Subcutaneous abdominal adipose tissue (tissue), 5 donors: ENCODE data around the gene ERCC6.

Source experiments
- H3K27ac ChIP-seq: one replicate; pipeline ENCODE4 v1.7.0; 2013; ENCODE audit warnings: low read depth, mild to moderate bottlenecking, inconsistent platforms, low read length, moderate library complexity
- H3K27me3 ChIP-seq, 5 donors: one replicate each; pipeline ENCODE4 v1.7.0; 2013; ENCODE audit warnings: low read length in 5 of 5, inconsistent platforms in 1 of 5; ENCODE audit not compliant: control insufficient read depth in 5 of 5, insufficient read depth in 4 of 5
- H3K36me3 ChIP-seq, 5 donors: one replicate each; pipeline ENCODE4 v1.7.0; 2013; ENCODE audit warnings: low read length in 5 of 5; ENCODE audit not compliant: control insufficient read depth in 5 of 5, insufficient read depth in 5 of 5
- H3K4me1 ChIP-seq, 5 donors: one replicate each; pipeline ENCODE4 v1.7.0; 2013; ENCODE audit warnings: low read length in 5 of 5, mild to moderate bottlenecking in 3 of 5, moderate library complexity in 1 of 5; ENCODE audit not compliant: control insufficient read depth in 5 of 5, insufficient read depth in 5 of 5
- H3K4me3 ChIP-seq, 5 donors: one replicate each; pipeline ENCODE4 v1.7.0; 2013; ENCODE audit warnings: low read length in 5 of 5, low read depth in 1 of 5
- H3K9ac ChIP-seq, 5 donors: one replicate each; pipeline ENCODE4 v1.7.0; 2013; ENCODE audit warnings: low read length in 5 of 5, mild to moderate bottlenecking in 4 of 5, moderate library complexity in 3 of 5
- H3K9me3 ChIP-seq, 5 donors: one replicate each; pipeline ENCODE4 v1.7.0; 2013; ENCODE audit warnings: low read length in 5 of 5; ENCODE audit not compliant: control insufficient read depth in 5 of 5
- donor health status: healthy.
- donor health status: healthy.
- donor health status: healthy.
- donor health status: healthy.
- donor health status: healthy.

Gene ERCC6

DNA sequence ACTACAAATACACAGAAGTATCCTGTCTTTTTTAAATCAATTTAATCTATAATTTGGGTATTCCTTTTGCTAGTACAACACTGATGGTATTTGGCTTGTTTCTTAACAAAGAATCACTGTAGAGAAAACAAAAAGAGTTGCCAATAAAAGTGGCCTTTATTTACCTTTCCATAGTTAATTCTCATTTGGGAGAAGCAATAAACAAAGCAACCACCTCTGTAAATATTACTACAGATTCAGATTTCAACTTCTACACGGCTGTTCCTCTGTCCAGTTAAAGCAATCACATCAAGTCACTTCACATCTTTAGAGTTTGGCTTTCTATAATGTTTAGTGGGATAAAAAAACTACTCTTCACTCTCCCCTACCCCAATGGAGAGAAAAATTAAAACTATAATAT lies 34.4 kb downstream of the ERCC6 start:
- Histone ChIP-seq H3K9ac (no peak overlapping the region), H3K4me3 (no peak overlapping the region), H3K27me3 (no peaks in the 10 kb centered on the region), H3K9me3 (no peaks in the 10 kb centered on the region), H3K27ac (no peak overlapping the region), H3K36me3 (peaks cover 7 to 24% (median 10%) of the 10 kb centered on the region in 5 donors), H3K4me1 (peaks cover 0 to 6% (median 4%) of the 10 kb centered on the region in 5 donors)

DNA sequence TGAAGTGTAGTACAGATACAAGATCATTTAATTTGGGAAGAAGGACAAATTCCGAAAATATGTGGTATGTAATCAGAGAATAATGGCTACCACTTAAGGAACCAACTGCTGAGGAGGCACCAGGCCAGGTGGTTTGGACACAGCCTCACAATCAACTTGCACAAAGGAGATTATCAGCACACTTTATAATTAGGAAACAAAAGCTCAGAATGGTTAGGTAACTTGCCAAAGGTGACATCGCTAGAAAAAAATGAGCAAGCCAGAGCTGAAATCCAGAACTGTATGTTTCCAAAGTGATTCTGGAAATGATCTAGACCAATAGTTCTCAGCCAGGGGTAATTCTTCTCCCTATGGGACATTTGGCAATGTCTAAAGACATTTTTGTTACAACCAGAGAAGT lies 36.6 kb downstream of the ERCC6 start:
- H3K9me3 ChIP-seq, result no peaks in the 10 kb centered on the region
- peaks cover 7 to 24% (median 12%) of the 10 kb centered on the region in 5 donors for H3K36me3 ChIP-seq
- no peaks in the 10 kb centered on the region for H3K27me3 ChIP-seq
- peaks cover 0 to 6% (median 4%) of the 10 kb centered on the region in 5 donors for H3K4me1 ChIP-seq
- no peak overlapping the region for H3K9ac ChIP-seq
- H3K27ac ChIP-seq, result no peak overlapping the region
- no peak overlapping the region for H3K4me3 ChIP-seq

DNA sequence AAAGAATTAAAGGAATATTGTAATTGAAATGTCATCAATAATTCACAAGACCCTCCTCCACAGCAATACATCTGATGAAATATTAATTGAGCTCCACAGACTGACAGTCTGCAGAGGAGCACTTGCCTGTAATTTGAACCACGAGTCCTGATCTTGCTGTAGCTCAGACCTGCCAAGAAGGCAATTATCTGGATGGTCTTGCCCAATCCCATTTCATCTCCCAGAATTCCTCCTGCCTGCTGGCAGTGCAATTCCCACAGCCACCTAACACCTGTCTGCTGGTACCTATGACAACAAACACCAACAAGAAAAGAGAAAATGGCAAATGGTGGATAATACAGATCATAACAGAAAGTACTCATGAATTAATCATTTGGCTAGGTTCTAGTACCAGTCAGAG lies 38.5 kb downstream of the ERCC6 start:
- Histone ChIP-seq H3K4me3 (no peak overlapping the region), H3K27ac (no peak overlapping the region), H3K27me3 (no peaks in the 10 kb centered on the region), H3K36me3 (peaks cover 8 to 17% (median 12%) of the 10 kb centered on the region in 5 donors), H3K9me3 (no peaks in the 10 kb centered on the region), H3K9ac (no peak overlapping the region), H3K4me1 (peaks cover 0 to 6% (median 4%) of the 10 kb centered on the region in 5 donors)

DNA sequence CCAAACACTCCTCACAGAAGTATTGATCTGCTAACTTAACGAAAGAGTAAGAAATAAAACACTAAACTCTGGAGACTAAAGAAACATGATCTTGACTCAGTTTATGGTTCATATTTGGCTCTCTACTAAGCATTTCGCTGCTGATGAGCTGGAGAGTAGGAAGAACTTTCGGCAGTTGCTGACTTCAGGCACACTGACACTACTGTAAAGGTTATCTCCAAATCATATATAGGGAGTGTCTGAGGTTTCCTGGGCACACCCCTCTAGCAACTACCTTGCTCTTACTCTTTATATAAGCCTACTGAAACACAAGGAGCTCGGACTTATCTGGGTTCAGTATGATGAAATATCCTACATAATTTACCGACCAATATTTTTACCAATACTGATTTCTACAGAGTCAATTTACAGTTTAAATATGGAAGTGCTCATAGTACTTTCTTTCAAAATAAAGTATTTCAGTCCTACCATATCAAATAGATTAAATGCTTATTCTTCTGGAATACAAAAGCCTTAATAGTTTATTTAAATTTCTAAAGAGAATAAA lies 39.5 kb downstream of the ERCC6 start:
- H3K27ac ChIP-seq, result no peak overlapping the region
- no peak overlapping the region for H3K9ac ChIP-seq
- peaks cover 0 to 6% (median 4%) of the 10 kb centered on the region in 5 donors for H3K4me1 ChIP-seq

DNA sequence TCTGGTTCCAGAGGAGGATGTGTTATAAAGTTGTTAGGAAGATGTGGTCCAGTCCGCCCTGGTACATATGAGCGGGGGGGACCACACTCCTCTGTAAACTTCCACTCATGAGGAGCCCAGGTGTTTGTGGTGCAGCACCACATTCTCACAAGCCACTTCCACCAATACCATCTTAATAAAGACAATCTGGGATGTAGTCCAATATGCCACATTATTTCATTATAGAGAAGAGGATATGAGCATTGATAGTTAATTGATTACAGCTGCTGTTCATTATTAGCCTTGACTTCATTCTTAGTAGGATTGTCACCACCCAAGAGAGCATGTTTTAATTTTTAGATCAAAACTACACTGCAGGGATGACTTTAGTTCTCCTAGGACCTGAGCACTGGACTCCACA lies 40.5 kb downstream of the ERCC6 start:
- H3K4me1 ChIP-seq, result peaks cover 0 to 6% (median 4%) of the 10 kb centered on the region in 5 donors
- H3K9ac ChIP-seq, result no peak overlapping the region
- H3K9me3 ChIP-seq, result no peaks in the 10 kb centered on the region
- peaks cover 5 to 17% (median 12%) of the 10 kb centered on the region in 5 donors for H3K36me3 ChIP-seq
- no peak overlapping the region for H3K27ac ChIP-seq
- no peak overlapping the region for H3K4me3 ChIP-seq
- no peaks in the 10 kb centered on the region for H3K27me3 ChIP-seq

More for the DNA sequence above, 39.5 kb downstream of the ERCC6 start:
- no peaks in the 10 kb centered on the region for H3K27me3 ChIP-seq
- H3K4me3 ChIP-seq, result no peak overlapping the region
- H3K36me3 ChIP-seq, result peaks cover 6 to 13% (median 7%) of the 10 kb centered on the region in 5 donors
- H3K9me3 ChIP-seq, result no peaks in the 10 kb centered on the region

DNA sequence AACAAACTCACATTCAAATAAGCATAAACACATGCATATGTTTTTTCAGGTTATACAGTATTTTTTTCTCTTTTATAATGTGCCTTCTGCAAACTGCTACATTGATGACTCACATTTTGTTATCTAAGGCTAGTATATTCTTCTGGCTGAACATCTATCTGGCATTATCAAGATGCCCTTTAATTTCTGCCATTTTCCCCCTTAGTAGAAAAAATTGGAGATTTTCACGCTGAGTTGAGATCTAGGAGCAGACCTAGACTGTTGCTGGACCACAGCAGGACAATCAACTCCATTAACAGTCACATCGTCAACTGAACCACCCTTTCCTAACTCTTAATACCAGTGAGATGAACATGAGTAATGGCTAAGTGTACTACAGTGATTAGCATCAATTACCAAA lies 41.6 kb downstream of the ERCC6 start:
- Histone ChIP-seq H3K9me3 (no peaks in the 10 kb centered on the region), H3K27ac (no peak overlapping the region), H3K27me3 (no peaks in the 10 kb centered on the region), H3K4me3 (no peak overlapping the region), H3K36me3 (peaks cover 5 to 17% (median 11%) of the 10 kb centered on the region in 5 donors), H3K9ac (no peak overlapping the region), H3K4me1 (peaks cover 0 to 2% (median under 1%) of the 10 kb centered on the region in 5 donors)

DNA sequence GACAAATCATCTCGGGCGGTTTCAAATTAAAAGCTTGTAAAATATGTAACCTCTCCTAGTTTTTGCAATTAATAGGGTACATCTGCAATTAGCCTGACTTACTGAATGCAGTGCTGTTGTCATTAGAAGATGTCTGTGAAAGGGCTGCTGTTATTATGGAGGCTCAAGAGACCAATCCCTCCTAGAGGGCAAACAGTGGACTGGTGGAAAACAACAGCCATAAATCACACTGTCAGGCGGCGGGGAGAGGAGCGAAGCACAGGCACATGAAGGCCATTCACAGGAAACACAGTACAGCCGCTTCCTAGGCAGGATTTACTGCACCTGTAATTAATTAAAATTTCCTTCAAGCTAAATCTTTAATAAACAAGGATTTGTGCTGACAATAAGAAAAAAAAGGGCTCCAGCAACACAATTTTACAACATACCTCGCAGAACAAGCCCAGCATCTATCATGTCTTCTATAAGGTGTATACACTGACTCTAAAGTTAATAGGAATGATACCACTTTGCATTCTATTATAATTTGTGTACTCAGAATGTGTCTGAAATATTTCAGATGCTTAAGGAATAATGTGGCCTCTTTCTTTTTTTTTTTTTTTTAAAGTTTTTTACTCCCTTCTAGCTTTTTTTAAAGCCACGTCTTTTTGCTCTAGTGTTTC lies 50.7 kb downstream of the ERCC6 start:
- Histone ChIP-seq H3K4me1 (no peaks in the 10 kb centered on the region), H3K27ac (no peak overlapping the region), H3K9me3 (no peaks in the 10 kb centered on the region), H3K27me3 (no peaks in the 10 kb centered on the region), H3K36me3 (peaks cover 3 to 14% (median 5%) of the 10 kb centered on the region in 5 donors), H3K4me3 (no peak overlapping the region), H3K9ac (no peak overlapping the region)

DNA sequence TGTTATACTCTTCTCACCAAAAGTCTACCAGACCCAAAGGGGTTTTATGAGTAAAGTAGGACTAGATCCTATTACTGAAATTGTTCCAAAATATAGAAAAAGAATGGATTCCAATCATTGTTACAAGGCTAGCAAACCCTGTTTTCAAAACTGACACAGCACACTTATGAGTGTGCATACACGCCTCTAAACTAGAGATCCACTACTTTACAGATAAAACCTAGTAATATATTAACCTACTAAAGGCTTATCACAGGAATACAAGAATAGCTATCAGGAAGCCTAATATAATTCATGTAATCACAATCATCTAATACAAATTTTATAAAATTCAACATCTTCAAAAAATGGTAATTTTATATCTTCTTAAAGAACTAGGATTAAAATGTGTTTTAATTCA lies 52.2 kb downstream of the ERCC6 start:
- Histone ChIP-seq H3K9me3 (no peaks in the 10 kb centered on the region), H3K27me3 (no peaks in the 10 kb centered on the region), H3K36me3 (peaks cover 3 to 28% (median 9%) of the 10 kb centered on the region in 5 donors), H3K9ac (no peak overlapping the region), H3K4me3 (no peak overlapping the region), H3K27ac (no peak overlapping the region), H3K4me1 (no peaks in the 10 kb centered on the region)

DNA sequence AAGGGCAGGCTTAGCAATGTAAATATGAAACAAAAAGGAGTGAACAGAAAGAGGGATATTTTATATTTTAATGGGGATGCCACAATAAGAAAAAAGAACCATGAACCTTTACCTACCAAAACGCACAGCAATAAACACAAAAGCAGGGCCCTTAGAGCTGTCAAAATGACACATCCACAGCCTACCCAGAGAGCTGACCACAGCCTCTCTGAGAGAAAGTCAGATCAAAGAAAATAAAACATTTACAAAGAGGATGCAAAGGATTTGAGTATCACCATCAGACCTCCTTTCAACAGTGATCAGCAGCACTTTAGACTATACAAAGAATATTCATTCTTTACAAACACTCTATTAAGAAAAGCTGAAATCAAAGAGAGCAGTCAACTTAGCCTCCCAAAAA lies 52.9 kb downstream of the ERCC6 start:
- H3K36me3 ChIP-seq, result peaks cover 3 to 27% (median 13%) of the 10 kb centered on the region in 5 donors
- H3K27ac ChIP-seq, result no peak overlapping the region
- no peaks in the 10 kb centered on the region for H3K27me3 ChIP-seq
- H3K4me1 ChIP-seq, result no peaks in the 10 kb centered on the region
- H3K4me3 ChIP-seq, result no peak overlapping the region
- H3K9me3 ChIP-seq, result no peaks in the 10 kb centered on the region
- H3K9ac ChIP-seq, result no peak overlapping the region

DNA sequence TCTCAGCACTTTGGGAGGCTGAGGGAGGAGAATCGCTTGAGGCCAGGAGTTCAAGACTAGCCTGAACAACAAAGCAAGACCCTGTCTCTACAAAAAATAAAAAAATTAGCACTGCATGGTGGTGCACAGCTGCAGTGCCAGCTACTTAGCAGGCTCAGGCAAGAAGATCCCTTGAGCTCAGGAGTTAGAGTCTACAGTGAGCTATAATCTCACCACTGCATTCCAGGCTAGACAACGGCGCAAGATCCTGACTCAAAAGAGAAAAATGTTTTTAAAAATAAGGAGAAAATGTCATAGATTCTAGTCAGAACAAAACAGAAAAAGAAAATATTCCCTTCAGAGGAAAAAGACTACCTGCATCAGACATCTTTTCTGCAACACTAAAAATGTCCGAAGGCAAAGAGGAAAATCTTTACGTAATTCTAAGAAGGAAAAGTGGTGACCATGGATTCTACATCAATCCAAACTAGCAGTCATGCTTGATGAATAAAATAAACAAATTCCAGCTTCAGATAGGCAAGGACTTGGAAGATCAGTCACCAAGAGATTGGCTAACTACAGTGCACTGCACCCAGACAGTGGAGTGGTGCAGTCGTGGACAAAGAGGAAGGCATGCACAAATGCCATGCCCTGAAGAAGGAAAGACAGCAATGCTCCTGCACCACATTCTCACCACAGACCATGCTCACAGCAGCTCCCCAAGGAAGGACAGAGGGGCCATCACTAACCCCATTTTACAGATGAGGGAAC lies 54.3 kb downstream of the ERCC6 start:
- Histone ChIP-seq H3K36me3 (peaks cover 7 to 39% (median 20%) of the 10 kb centered on the region in 5 donors), H3K4me1 (no peaks in the 10 kb centered on the region), H3K27me3 (no peaks in the 10 kb centered on the region), H3K4me3 (no peak overlapping the region), H3K27ac (no peak overlapping the region), H3K9ac (no peak overlapping the region), H3K9me3 (no peaks in the 10 kb centered on the region)
